Activated CD4-positive, alpha-beta T cell treated with anti-CD3 and anti-CD28 coated beads, Interleukin-2, Interleukin-4, amounts not matched to agents 100 ng/mL and 50 ng/mL, durations not matched to agents 16 hours and 8 hours (primary cell): ENCODE results near the gene REPS2.

Source experiments
- DNase-seq: peaks from one replicate; pipeline ENCODE4 v3.0.0-alpha.2; 2020; ENCODE audit warnings: low spot score

The REPS2 gene

DNA sequence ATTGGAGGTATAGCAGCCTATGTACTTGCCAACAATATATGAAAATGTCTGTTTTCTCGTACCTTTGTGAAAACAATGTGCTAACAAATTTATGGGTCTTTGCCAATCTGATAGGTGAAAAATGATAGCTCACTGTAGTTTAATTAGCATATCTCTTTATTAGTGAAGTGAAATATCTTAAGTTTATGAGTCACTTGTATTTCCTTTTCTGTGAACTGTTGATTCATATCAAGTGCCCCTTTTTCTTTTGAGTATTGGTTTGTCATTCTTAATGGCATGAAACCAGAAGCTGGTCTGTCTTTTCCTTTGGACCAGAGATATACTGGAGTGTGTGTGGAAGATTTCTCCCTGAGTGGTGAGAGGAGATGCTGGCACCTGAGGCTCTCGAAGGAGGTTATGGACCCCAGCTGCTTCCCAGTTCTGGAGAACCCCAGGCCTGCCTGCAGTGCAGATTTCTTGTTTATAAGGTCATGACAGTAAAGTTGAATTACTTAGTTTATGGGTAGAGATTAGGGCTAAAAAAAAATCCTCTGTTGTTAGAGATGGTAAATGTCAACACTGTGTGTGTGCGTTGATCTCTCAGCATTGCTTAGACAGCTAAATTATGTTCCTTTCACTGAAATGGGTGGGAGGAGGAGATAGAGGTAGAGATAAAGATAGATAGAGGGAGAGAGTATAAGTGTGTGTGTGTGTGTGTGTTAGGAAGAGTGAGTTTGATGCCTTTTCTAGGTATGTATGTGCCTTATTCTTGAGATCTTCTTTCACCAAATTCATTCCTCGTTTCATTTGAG is 89.9 kb downstream of the REPS2 start:
- DNase-seq: peak; percentile 3

DNA sequence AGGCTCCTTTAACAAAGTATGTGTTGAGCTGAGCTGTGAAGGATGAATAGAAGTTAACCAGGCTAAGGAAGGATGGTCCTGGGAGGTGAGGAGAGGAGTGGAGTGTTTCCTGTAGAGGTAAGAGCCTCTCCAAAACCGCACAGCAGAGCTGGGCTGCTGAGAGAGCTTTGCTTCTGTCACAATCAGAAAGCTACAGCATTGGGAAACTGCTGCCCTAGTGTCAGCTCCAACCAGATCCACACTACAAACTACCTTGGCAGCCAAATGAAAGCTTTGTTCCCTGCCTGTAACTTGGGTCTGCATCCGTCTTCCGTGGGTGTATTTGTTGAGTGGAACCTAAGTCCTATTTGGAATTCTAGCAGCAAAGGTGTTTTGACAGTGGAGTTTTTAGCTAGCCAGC is 91.8 kb downstream of the REPS2 start:
- DNase-seq: no peak

DNA sequence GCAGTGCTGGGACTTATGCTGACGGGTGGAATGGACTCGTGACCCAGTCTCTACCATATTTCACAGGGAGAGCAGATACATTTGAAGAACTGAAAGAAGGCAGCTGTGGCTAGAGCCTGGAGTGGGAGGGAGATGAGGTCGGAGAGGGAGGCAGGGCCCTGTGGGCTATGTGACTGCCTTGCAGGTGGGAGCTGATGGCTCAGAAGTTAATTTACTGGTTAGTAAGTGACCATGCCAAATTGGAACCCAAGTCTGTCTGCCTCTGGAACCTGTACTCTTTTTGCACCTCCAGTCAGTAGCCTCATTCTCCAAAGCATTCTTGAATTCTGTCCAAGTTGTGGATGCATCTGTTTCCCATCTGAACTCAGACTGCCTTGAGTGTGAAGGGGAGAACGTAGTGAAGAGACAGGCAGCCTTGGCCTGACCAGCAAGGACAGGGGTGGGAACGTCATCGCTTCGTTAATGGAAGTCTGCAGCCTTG is 92.3 kb downstream of the REPS2 start:
- DNase-seq: no peak

DNA sequence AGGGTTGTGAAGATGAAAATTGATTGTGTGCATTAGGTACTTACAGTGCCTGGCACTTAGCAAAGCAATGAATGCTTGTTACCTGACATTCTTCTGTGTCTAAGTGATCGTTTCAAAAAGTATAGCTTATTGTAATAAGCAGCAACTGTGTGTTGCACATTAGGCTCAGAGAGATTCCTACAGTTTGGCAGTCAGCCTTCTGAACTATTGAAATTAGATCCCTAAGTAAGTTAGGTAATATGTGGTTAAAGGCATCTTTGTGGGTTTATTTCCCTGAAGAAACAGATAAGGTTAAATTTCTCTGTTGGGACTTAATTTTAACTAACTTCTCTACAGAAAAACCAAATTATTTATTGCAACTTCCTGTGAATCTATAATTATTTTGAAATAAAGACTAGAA is 93.4 kb downstream of the REPS2 start:
- no peak for DNase-seq

DNA sequence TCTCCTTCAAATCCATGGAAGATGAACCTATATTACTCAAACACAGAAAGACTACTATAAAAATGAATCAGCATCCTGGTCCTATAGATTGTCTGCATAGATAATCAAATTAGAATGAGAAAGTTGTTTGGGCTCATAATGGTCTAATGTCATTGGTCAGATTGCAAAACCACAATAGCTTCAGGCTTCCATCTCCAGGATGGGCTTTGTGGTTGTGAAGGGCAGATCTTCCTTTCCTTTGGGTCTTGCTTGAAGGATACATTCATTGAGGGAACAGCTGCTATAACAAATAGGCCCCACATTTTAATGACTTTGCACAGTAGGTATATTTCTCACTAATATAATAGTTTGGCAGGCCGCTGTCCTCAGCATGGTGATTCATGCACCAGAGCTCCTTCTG is 94.3 kb downstream of the REPS2 start:
- no peak for DNase-seq

DNA sequence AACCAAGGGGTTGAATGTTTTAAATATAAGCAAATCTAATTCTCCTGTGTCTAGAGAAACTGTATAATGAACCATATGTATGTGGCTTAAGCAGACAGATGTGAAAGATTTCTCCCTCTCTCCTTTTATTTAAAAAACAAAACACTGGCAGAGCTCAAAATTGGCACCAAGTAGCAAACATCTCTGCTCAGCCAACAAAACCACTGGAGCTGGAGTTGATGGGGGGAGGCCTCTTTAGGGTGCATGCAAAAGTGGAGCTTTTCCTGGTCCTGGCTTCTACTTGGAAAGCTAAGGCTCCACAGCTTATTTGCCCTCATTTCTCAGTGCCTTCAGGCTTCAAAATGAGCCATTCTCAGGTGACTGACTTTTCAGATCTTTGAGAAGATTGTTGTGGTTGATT is 95.6 kb downstream of the REPS2 start:
- no peak for DNase-seq

DNA sequence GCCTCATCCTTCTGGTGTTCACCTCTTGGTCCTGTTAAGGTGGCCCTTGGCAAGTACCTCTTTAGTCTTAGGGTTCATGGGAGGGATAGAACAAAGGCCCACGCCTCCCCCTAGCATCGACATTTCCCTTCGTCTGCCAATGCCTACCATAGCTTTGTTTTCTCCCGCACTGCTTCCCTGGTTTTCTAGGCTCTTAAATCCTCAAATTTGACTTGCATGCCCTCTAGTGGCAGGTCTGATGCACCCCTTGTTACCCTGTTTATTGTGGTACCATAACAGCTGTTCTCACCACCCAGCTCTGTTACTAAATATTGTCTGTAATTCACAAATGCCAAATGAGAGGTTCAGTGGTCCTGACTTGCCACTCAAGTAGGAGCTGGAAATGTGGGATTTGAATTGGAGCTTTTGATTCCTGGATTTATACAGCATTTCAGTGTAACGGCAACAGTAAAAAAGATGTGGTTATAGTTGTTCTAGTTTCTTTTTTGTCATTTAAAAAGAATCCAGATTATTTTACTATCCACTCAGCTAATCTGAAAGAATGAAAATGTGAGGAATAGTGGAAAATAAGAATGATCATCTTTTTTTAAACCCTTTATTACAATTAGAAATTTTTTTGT is 100.1 kb downstream of the REPS2 start:
- peak; percentile 57 for DNase-seq

DNA sequence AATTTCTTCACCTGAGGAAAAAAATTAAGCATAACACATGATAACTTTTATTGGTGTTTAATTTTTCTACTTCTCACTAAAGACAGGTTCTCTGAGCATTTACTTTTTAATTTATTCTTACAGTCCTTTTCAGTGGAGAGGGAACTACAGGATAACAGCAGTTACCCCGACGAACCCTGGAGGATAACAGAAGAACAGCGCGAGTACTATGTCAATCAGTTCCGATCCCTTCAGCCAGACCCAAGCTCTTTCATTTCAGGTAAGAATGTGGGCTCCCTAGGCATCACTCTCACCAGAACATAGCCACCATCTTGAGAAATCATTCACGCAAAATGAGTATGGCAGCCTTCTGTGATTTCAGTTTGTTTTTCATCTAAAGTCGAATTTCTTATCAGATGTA is 100.8 kb downstream of the REPS2 start:
- DNase-seq: no peak

DNA sequence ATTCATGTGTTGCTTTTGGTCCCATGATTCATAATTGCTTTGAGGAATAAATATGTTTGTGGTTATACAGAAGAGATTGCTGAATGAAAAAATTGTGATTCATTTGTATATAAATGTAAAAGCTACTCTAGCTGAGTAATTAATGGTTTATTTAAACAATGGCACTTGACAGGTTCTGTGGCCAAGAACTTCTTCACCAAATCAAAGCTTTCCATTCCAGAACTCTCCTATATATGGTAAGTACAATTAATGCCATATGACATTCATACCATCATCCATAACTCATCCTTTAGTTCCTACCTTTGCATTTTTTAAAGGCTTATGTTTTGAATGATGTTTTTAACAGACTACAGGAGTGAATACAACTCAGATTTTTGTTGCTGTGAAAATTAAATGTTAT is 105.8 kb downstream of the REPS2 start:
- DNase-seq: no peak

DNA sequence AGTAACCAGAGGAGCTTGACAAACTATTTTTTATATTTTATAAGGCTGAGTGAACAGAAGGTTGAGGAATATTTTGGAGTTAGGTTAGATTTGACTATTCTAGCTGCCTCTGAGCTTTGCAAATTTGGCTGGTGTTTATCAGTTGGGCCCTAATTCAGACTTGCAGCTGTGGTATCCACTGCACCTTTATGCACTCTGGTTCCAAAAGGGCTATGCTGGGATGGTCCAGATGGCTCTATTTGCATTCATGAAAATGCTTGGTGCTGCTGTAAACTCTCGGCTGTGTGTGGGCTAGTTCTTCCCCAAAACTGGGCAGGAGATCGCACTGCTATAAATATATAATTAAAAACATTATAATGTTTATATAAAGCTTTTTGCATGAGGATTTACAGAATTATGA is 106.3 kb downstream of the REPS2 start:
- DNase-seq: no peak

DNA sequence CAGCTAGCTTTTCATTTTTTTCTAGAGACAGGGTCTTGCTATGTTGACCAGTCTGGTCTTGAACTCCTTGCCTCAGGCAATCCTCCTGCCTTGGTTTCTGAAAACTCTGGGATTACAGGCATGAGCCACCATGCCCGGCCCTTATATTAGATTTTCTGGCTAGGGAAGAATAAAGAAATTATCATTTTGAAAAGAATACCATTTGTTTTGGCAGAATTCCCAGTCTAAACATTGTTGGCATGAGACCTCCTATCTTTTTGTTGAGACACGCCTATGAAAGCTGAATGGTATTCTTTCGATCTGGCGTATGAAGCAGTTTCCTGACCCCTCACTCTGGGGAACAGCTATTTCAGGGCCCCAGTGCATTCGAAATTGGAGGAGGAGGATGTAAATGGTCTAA is 107.0 kb downstream of the REPS2 start:
- DNase-seq: no peak

DNA sequence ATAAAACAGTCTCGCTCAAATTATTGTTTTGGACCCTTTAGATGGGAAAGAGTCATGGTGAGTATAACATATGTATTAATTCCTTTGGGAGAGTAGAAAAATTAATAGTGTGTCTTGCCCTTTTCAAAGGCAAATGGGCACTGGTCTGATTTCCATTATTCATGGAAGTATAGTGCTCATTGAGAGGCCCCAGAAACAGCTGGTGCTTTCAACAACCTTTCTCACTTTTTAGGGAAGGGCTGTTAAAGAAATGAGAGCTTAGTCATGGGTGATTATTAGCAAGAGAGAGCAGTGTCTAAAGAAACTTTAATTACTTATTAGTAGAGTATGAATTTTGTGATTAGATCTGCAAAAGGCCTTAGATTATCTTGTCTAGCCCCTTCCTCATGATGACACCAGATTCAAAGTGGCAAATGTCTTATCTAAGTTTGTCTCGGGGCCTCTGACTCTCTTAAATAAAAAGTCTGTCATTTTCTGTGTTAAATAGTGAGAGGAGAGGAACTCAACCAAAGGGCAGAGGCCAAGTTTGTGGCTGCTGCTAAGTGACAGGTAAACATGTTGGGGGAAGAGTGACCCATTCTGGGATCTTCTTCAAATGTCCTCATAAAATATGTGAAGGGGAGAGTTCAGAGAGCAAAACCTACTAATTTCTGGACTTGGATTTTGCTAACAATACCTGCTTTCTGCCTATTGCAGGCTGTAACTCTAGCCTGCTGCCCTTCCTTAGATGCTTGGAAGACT is 110.6 kb downstream of the REPS2 start:
- DNase-seq: no peak

DNA sequence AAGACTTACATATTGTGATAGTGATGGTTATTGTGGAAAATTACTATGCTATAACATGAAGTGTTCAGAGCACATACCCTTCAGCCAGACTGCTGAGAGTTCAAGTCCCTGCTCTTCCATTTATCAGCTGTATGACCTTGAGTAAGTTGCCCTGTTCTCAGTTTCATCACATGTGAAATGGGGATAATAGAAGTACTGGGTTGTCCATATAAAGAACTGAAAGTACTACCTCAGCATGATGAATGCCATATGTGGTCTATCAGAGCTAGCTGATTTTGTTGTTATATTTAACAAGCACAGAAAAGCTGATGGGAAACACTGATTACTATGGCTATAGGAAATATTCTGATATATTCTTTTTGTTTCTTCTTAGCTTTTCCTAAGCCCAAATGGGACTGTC is 115.6 kb downstream of the REPS2 start:
- no peak for DNase-seq

DNA sequence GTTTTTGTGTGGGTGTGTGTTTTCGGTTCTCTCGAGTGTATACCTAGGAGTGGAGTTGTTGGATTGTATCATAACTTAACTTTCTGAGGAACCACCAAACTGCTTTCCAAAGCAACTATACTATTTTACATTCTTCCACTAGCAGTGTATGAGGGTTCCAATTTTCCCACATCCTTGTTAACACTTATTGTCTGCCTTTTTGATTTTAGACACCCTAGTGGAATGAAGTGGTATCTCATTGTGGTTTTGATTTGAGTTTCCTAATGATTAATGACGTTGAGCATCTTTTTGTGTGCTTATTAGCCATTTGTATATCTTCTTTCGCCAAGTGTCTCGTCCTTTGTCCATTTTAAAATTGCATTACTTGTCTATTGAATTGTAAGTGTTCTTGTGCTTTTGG is 118.6 kb downstream of the REPS2 start:
- DNase-seq: no peak

DNA sequence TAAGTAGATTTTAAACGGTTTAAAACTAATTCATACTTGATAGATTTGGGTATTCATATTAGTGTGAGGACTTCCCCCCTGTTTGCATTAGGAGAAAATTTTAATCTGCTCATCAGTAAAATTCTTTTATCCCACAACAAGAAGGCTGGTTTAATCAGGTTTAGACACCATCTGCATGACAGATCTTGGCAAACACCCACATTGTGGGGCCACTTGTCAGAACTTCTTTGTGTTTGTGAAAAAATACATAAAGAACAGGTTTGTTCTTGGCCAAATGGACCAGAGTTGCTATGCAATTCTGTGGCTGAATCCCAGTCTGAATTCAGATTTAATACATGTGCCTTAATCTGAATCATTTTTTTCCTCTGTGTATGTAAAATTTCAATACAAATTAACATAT is 121.1 kb downstream of the REPS2 start:
- no peak for DNase-seq

DNA sequence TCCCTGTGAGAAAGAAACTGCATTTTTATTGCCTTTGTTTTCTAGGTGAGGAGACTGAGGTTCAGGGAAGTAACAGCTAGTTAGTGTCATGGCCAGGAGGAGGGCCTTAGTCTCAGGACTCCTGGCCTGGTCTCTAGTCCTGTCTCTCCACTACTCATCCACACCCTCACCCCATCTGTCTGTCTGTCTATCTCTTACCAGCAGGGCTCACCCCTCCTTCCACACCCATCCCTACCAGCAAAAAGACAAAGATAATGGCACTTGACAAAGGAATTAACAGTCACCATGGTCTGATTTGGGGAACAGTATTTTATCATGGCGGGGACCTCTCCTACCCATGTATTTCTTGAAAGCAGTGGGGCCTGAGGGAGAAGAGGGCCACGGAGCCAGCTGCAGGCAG is 125.8 kb downstream of the REPS2 start:
- no peak for DNase-seq

DNA sequence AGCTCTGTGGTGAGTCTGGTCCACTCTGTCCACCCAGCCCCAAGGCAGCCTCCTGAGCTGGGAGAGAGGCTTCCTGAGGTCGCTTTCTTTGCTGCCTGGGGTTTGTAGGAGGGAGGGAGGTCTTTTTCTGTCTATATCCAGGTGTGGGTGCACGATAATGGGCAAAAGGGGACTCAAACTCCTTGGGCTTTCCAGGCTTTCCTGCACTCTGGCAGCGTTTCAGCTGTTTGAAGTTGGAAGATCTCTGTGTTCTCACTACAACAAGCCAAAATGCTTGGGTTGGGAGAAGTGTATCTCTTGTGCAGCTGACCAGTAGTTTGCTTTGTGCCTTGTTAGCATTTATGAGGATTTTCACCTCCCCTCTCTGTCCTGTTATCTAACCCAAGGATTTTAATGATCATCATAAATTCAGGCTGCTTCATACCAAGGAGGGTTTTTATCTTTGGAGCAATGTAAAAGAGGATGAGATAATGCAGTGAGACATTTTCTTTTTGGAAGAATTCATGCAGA is 126.3 kb downstream of the REPS2 start:
- no peak for DNase-seq

DNA sequence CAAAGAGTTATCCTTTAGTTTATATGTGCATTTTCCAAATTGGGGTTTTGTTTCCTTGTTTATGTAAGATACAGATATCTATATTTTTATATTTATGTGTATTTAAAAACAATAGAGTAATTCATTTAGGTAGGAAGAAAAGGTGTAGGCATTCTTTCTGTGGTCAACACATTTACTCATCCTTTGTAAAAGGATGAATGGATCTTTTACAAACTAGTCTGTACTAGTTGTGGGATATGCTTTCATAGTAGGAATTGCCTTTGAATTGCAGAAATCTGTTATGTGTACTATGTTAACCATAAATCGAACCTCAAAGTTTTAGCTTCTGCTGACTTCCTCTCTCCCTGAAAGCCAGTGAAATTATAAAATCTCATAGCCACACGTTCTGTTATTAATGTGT is 128.5 kb downstream of the REPS2 start:
- no peak for DNase-seq

DNA sequence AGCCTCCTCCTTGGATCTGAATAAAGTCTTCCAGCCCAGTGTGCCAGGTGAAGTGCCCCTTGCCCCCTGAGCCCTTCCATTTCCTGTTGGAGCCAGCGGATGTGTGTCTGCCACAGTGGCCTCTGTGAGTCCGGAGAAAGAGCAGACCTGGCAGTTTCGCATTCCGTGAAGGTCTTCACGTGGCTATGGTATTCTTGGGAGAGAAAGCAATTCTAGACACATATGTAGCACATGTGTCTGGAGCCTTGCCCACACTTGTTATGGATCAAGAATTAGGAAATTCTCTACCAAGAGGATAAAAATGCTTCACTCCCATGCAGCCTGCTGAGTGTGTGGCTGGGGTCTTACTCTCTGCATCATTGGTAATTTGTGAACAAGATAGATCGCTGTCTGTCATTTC is 130.9 kb downstream of the REPS2 start:
- DNase-seq: no peak

DNA sequence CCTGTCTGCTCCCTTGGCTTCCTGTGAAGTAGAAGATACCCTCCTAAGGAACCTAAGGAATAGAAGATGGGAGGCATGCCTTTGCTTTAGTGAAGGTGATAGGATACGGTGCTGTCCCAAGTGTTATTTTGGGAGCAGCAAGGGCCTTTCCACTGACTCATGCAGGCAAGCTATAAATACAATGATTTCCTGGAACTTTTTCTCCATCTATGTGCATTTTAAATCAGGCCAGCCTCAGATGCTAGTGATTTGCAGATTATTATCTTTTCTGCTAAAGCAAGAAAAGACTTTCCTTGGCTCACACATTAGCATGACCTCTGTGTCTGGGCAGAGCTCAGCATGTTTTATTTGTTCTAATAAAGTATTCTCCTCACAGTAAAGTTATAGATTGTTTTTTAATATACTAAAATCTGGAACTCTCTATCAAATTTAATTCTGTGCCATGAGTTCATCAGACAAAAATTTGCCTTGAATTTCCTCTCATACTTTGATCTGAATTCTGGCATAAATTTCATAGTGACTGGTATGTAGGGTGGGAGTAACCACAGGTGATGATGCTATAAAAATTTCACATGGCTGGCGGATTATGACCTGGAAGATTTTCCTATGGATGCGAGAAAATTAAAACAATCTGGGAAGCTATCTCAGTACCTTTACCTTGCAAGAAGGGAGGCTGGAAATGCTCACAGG is 131.7 kb downstream of the REPS2 start:
- no peak for DNase-seq

DNA sequence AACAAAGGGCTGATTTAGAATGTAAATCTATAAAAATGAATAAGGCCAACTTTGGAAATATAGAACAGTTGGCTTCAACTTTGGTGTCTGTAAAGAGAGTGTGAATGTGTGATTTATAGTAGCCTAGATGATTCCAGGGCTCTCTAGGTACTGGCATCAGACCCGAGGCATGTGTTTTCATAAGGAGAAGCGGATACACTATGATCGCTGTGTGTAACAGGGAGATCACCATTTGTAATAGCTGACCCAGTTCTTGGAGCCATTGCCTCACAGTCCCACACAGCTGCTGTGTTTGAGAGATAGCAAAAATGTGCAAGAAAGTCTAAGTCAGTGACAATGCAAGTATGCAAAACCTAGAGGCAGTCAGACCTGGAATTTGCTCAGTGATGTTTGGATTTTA is 135.1 kb downstream of the REPS2 start:
- no peak for DNase-seq

DNA sequence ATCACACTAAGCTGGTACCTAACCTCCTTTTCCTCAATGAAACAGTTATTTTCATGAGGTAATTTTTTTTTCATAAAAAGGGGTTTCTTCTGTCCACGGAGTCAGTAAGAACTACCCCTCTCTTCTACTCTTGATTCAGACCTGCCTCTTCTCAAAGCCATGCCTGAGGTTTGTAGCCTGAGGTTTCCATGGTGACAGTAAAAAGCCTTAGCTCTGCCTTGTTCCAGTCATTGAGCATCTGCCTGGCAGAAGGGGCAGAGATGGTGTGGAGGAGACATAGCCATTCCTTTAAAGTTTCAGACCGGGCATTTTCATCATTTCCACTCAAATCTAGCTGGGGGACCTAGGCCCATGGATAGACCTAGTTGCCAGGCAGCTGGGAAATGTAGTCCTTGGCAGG is 135.5 kb downstream of the REPS2 start:
- DNase-seq: no peak
